K562 (cell line): ENCODE data around the gene CAMK2G. TPM values are rescaled to one million over a fixed set of nuclear protein-coding genes. Genes with fewer than 3 reads are reported as not detected.

ENCODE experiments used
- BRF1 ChIP-seq: IDR thresholded peaks from 3 replicates; pipeline ENCODE4 v1.6.1; 2011; ENCODE audit warnings: borderline replicate concordance, mild to moderate bottlenecking; ENCODE audit not compliant: insufficient read length; ENCODE audit errors: extremely low read depth
- CREM ChIP-seq: IDR thresholded peaks from 2 replicates; pipeline ENCODE4 v1.6.1; 2014; ENCODE audit warnings: antibody characterized with exemption, low read depth
- EP300 ChIP-seq: IDR thresholded peaks from 2 replicates; pipeline ENCODE4 v1.6.1; 2012; ENCODE audit warnings: low read length, improper control_type of control experiment
- KDM1A ChIP-seq, 2 experiments: fragments of 450-650 bp; IDR thresholded peaks; 2 replicates each; pipeline ENCODE4 v1.6.1; 2016; ENCODE audit warnings: mild to moderate bottlenecking in 2 of 2
- LARP7 ChIP-seq: fragments of 450-650 bp; IDR thresholded peaks from 2 replicates; pipeline ENCODE4 v1.6.1; 2016
- LCOR ChIP-seq: sonication (generic); formaldehyde crosslinking; IDR thresholded peaks from 2 replicates; pipeline ENCODE4 v1.8.0; 2022; ENCODE audit warnings: mild to moderate bottlenecking, missing genetic modification reagents
- MECOM ChIP-seq: fragments of 250-450 bp; sonication (Bioruptor Pico); IDR thresholded peaks from 2 replicates; pipeline ENCODE4 v1.8.0; 2022; ENCODE audit warnings: inconsistent platforms
- POLR2B ChIP-seq: fragments of 450-650 bp; IDR thresholded peaks from 2 replicates; pipeline ENCODE4 v1.6.1; 2018; ENCODE audit warnings: low read depth; ENCODE audit not compliant: partially characterized antibody
- SETDB1 ChIP-seq: IDR thresholded peaks from one replicate; pipeline ENCODE4 v1.6.1; 2012; ENCODE audit warnings: low read length, control low read depth, inconsistent platforms
- SRSF7 ChIP-seq: fragments of 200-400 bp; formaldehyde crosslinking; optimal IDR thresholded peaks from 2 replicates; pipeline ENCODE3; 2017; ENCODE audit warnings: mild to moderate bottlenecking, low read depth, low read length
- ZBTB26 ChIP-seq: fragments of 450-650 bp; formaldehyde crosslinking; IDR thresholded peaks from 2 replicates; pipeline ENCODE4 v1.4.0; 2022; ENCODE audit warnings: missing genetic modification characterization
- ZFP36 ChIP-seq: fragments of 150-350 bp; IDR thresholded peaks from 2 replicates; pipeline ENCODE4 v1.6.1; 2018; ENCODE audit warnings: low read length, low read depth; ENCODE audit not compliant: partially characterized antibody
- ZNF121 ChIP-seq: sonication (generic); formaldehyde crosslinking; conservative IDR thresholded peaks from 2 replicates; pipeline ENCODE4 v1.8.0; 2022; ENCODE audit warnings: missing genetic modification reagents
- ZNF212 ChIP-seq: fragments of 450-650 bp; formaldehyde crosslinking; IDR thresholded peaks from 2 replicates; pipeline ENCODE4 v1.4.0; 2020; ENCODE audit warnings: mild to moderate bottlenecking
- ZNF324 ChIP-seq: fragments of 250-450 bp; sonication (Bioruptor Pico); IDR thresholded peaks from 2 replicates; pipeline ENCODE4 v1.4.0; 2020; ENCODE audit warnings: mild to moderate bottlenecking
- ZNF512 ChIP-seq: IDR thresholded peaks from 2 replicates; pipeline ENCODE4 v1.6.1; 2016; ENCODE audit warnings: missing genetic modification characterization, missing compliant biosample characterization
- polyA plus RNA-seq, 8 experiments: library from polyadenylated mRNA; depleted of rRNA in 4 of 8; stranded (reverse) in 5 of 8; unstranded in 3 of 8; fragments of >200 nt; fragmentation: Nextera tagmentation in 2 of 8; fragmentation: Illumina TruSeq in 1 of 8; extraction: Ambion mirVana in 2 of 8; extraction: Trizol in 1 of 8; gene quantifications; 2 replicates each; pipeline versions ENCODE4 v1.2.1 to v1.2.3, GENCODE V29; 2011 to 2014; ENCODE audit warnings: inconsistent platforms in 1 of 8, missing spikeins in 1 of 8
- total RNA-seq, 7 experiments: library from RNA; depleted of rRNA in 6 of 7; stranded (reverse); fragments of >200 nt in 6 of 7; fragmentation: Illumina TruSeq in 2 of 7; extraction: Trizol in 2 of 7; gene quantifications; 2 replicates each; pipeline versions ENCODE4 v1.2.1 to v1.2.3, GENCODE V29; 2011 to 2021; ENCODE audit warnings: low replicate concordance in 1 of 7
- TF ChIP-seq, protein P1 (sequence below), 2 experiments: fragments of 450-650 bp in 1 of 2; IDR thresholded peaks; 2 replicates each; pipeline ENCODE4 v1.6.1; 2011 to 2017; ENCODE audit warnings: low read depth in 2 of 2, antibody characterized with exemption in 1 of 2, borderline replicate concordance in 1 of 2, low read length in 1 of 2, mild to moderate bottlenecking in 1 of 2, mixed read lengths in 1 of 2; ENCODE audit not compliant: control insufficient read depth in 1 of 2
- TF ChIP-seq, protein P2 (sequence below): sonication (generic); formaldehyde crosslinking; IDR thresholded peaks from 2 replicates; pipeline ENCODE4 v1.8.1; 2023; ENCODE audit warnings: mild to moderate bottlenecking, missing genetic modification reagents

Gene CAMK2G
- total and polyA plus RNA-seq, 9 of the 15 experiments (the other 6 are each of a cell fraction or from before 2014, with no cell fraction given) = 9.0 to 37.9 (median 32.6) TPM

GRCh38 chr10:73772281-73773151 is 101.8 kb downstream of the CAMK2G start (continued):
- TF ChIP-seq, protein P1, sequence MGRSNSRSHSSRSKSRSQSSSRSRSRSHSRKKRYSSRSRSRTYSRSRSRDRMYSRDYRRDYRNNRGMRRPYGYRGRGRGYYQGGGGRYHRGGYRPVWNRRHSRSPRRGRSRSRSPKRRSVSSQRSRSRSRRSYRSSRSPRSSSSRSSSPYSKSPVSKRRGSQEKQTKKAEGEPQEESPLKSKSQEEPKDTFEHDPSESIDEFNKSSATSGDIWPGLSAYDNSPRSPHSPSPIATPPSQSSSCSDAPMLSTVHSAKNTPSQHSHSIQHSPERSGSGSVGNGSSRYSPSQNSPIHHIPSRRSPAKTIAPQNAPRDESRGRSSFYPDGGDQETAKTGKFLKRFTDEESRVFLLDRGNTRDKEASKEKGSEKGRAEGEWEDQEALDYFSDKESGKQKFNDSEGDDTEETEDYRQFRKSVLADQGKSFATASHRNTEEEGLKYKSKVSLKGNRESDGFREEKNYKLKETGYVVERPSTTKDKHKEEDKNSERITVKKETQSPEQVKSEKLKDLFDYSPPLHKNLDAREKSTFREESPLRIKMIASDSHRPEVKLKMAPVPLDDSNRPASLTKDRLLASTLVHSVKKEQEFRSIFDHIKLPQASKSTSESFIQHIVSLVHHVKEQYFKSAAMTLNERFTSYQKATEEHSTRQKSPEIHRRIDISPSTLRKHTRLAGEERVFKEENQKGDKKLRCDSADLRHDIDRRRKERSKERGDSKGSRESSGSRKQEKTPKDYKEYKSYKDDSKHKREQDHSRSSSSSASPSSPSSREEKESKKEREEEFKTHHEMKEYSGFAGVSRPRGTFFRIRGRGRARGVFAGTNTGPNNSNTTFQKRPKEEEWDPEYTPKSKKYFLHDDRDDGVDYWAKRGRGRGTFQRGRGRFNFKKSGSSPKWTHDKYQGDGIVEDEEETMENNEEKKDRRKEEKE (IDR thresholded peaks at IDR 0.05; ENCODE audit: borderline replicate concordance in 1 of 2, control insufficient read depth in 1 of 2, low read depth in 2 of 2, low read length in 1 of 2) = no peak; a peak in 1 of 4 replicates
- TF ChIP-seq SETDB1 (no peak), POLR2B (peak; percentile 96), ZNF212 (CRISPR knock-in tag) (peak; percentile 88), ZNF121 (peak; percentile 19; the same call in 1 of the 2 replicates), MECOM (CRISPR knock-in tag) (no peak), EP300 (no peak), ZNF512 (no peak), CREM (peak; percentile 98), ZNF324 (CRISPR knock-in tag) (0 out of 2 replicates have a peak, but pooled peaks have one; percentile 7), LCOR (CRISPR knock-in tag) (no peak), ZFP36 (no peak), LARP7 (no peak), ZBTB26 (CRISPR knock-in tag) (peak; percentile 93), BRF1 (no peak), KDM1A (IDR thresholded peaks at IDR 0.05) (no peak), SRSF7 (no peak)
- TF ChIP-seq, protein P2, sequence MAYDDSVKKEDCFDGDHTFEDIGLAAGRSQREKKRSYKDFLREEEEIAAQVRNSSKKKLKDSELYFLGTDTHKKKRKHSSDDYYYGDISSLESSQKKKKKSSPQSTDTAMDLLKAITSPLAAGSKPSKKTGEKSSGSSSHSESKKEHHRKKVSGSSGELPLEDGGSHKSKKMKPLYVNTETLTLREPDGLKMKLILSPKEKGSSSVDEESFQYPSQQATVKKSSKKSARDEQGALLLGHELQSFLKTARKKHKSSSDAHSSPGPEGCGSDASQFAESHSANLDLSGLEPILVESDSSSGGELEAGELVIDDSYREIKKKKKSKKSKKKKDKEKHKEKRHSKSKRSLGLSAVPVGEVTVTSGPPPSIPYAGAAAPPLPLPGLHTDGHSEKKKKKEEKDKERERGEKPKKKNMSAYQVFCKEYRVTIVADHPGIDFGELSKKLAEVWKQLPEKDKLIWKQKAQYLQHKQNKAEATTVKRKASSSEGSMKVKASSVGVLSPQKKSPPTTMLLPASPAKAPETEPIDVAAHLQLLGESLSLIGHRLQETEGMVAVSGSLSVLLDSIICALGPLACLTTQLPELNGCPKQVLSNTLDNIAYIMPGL = peak; percentile 87; the same call in 1 of the 2 replicates
